GM19463 (cell line): ENCODE data around the gene CFAP141.
"Not testable (repeated sequence)": the region's sequence is repeated elsewhere in the genome, so short reads cannot be mapped to it uniquely, and the experiment has no call there.

Source experiments
- ATAC-seq: cut with Tn5 transposase; IDR thresholded peaks from one replicate; pipeline ENCODE4 v1.9.1; 2021; ENCODE audit warnings: mild to moderate bottlenecking, moderate library complexity; ENCODE audit not compliant: unreplicated experiment

The CFAP141 gene

GRCh38 chr1:154206196-154206595 is at the start of gene CFAP141:
Gene CFAP141, minus strand, starts transcription at chr1:154206333. Its CDS starts 26 bp downstream, at chr1:154206307.
- no peak for ATAC-seq

GRCh38 chr1:154253671-154254070 is 47.5 kb upstream of the CFAP141 start:
- ATAC-seq, result no peak

GRCh38 chr1:154241703-154242351 is 35.7 kb upstream of the CFAP141 start:
- no peak for ATAC-seq

GRCh38 chr1:154240294-154240833 is 34.2 kb upstream of the CFAP141 start:
- ATAC-seq, result no peak

GRCh38 chr1:154239491-154239890 is 33.4 kb upstream of the CFAP141 start:
- ATAC-seq, result no peak

- ATAC-seq, result no peak
These were observed 31.9 kb upstream of the CFAP141 start for GRCh38 chr1:154237880-154238506.

GRCh38 chr1:154237435-154237834 is 31.3 kb upstream of the CFAP141 start:
- no peak for ATAC-seq

GRCh38 chr1:154236855-154237254 is 30.7 kb upstream of the CFAP141 start:
- no peak for ATAC-seq

- not testable (repeated sequence) for ATAC-seq
These were observed 27.0 kb upstream of the CFAP141 start for GRCh38 chr1:154233127-154233526.

- not testable (repeated sequence) for ATAC-seq
These were observed 25.0 kb upstream of the CFAP141 start for GRCh38 chr1:154231112-154231511.

GRCh38 chr1:154225370-154225769 is 19.2 kb upstream of the CFAP141 start:
- no peak for ATAC-seq

GRCh38 chr1:154223621-154224020 is 17.5 kb upstream of the CFAP141 start:
- no peak for ATAC-seq

GRCh38 chr1:154222918-154223317 is 16.8 kb upstream of the CFAP141 start:
- ATAC-seq, result no peak

GRCh38 chr1:154222518-154222917 is 16.4 kb upstream of the CFAP141 start:
- ATAC-seq, result no peak

GRCh38 chr1:154221278-154222001 is 15.3 kb upstream of the CFAP141 start:
- ATAC-seq, result no peak

GRCh38 chr1:154220970-154221277 is 14.8 kb upstream of the CFAP141 start:
- ATAC-seq, result no peak

GRCh38 chr1:154220071-154220969 is 14.2 kb upstream of the CFAP141 start, which contains the start of gene UBAP2L:
Gene UBAP2L, plus strand, starts transcription at chr1:154220955. Its CDS starts 4,169 bp downstream, at chr1:154225124.
- peak; percentile 92 for ATAC-seq

- no peak for ATAC-seq
These were observed 13.4 kb upstream of the CFAP141 start for GRCh38 chr1:154219541-154219940.

- no peak for ATAC-seq
These were observed 12.4 kb upstream of the CFAP141 start for GRCh38 chr1:154218545-154218944.

GRCh38 chr1:154213274-154213673 is 7.1 kb upstream of the CFAP141 start:
- no peak for ATAC-seq

GRCh38 chr1:154212083-154212482 is 6.0 kb upstream of the CFAP141 start:
- no peak for ATAC-seq
